HG02981 (cell line): ENCODE data around the gene CDK5RAP2.
"Not testable (repeated sequence)": the region's sequence is repeated elsewhere in the genome, so short reads cannot be mapped to it uniquely, and the experiment has no call there.

Experiments used
- ATAC-seq: cut with Tn5 transposase; IDR thresholded peaks from one replicate; pipeline ENCODE4 v1.9.1; 2021; ENCODE audit warnings: mild to moderate bottlenecking, moderate library complexity; ENCODE audit not compliant: unreplicated experiment

The CDK5RAP2 gene

GRCh38 chr9:120474591-120475243 lies 105.2 kb downstream of the CDK5RAP2 start:
- no peak for ATAC-seq

GRCh38 chr9:120473608-120474007 lies 106.4 kb downstream of the CDK5RAP2 start:
- ATAC-seq, result no peak

GRCh38 chr9:120465685-120466407 lies 114.1 kb downstream of the CDK5RAP2 start:
- no peak for ATAC-seq

- ATAC-seq, result no peak
Observed at GRCh38 chr9:120464887-120465421, 115.0 kb downstream of the CDK5RAP2 start.

- no peak for ATAC-seq
Observed at GRCh38 chr9:120464176-120464886, 115.6 kb downstream of the CDK5RAP2 start.

- ATAC-seq, result no peak
Observed at GRCh38 chr9:120463765-120464164, 116.2 kb downstream of the CDK5RAP2 start.

- not testable (repeated sequence) for ATAC-seq
Observed at GRCh38 chr9:120461677-120462076, 118.3 kb downstream of the CDK5RAP2 start.

- ATAC-seq, result no peak
Observed at GRCh38 chr9:120456218-120456617, 123.7 kb downstream of the CDK5RAP2 start.

- no peak for ATAC-seq
Observed at GRCh38 chr9:120454467-120454866, 125.5 kb downstream of the CDK5RAP2 start.

- no peak for ATAC-seq
Observed at GRCh38 chr9:120453792-120454191, 126.2 kb downstream of the CDK5RAP2 start.

GRCh38 chr9:120452631-120453030 lies 127.3 kb downstream of the CDK5RAP2 start:
- ATAC-seq, result no peak

- ATAC-seq, result no peak
Observed at GRCh38 chr9:120450916-120451315, 129.1 kb downstream of the CDK5RAP2 start.

GRCh38 chr9:120449566-120449965 lies 130.4 kb downstream of the CDK5RAP2 start:
- no peak for ATAC-seq

GRCh38 chr9:120447959-120448500 lies 131.9 kb downstream of the CDK5RAP2 start:
- ATAC-seq, result no peak

- no peak for ATAC-seq
Observed at GRCh38 chr9:120446671-120447070, 133.3 kb downstream of the CDK5RAP2 start.

GRCh38 chr9:120443976-120444375 lies 136.0 kb downstream of the CDK5RAP2 start:
- ATAC-seq, result no peak

GRCh38 chr9:120443489-120443888 lies 136.5 kb downstream of the CDK5RAP2 start:
- no peak for ATAC-seq

GRCh38 chr9:120442308-120442995 lies 137.5 kb downstream of the CDK5RAP2 start:
- ATAC-seq, result no peak

GRCh38 chr9:120441426-120442307 lies 138.3 kb downstream of the CDK5RAP2 start:
- no peak for ATAC-seq

GRCh38 chr9:120440791-120441190 lies 139.2 kb downstream of the CDK5RAP2 start:
- ATAC-seq, result no peak
